8988T (cell line): ENCODE measurements around the gene ADARB2.
"Not testable (repeated sequence)": the region's sequence is repeated elsewhere in the genome, so short reads cannot be mapped to it uniquely, and the experiment has no call there.

ENCODE experiments used
- DNase-seq: peaks from one replicate; pipeline ENCODE4 v3.0.0; 2011

Gene ADARB2

DNA sequence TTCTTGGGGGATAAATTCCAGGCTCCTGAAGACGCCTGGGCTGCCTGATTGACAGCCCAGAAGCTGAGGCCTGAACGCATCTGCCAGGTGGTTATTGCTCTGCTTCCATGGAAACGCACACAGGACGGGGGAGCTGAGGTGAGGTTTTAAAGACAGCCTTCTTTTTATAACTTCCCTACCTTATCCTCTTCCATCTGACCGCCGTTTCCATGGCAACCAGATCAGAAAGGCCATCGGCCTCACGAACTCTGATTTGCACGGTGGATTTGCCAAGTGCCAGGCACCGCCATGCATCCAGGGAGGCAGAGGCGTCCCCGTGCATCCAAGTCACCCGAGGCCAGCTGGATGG, 260.9 kb downstream of the ADARB2 start:
- DNase-seq, result no peak

DNA sequence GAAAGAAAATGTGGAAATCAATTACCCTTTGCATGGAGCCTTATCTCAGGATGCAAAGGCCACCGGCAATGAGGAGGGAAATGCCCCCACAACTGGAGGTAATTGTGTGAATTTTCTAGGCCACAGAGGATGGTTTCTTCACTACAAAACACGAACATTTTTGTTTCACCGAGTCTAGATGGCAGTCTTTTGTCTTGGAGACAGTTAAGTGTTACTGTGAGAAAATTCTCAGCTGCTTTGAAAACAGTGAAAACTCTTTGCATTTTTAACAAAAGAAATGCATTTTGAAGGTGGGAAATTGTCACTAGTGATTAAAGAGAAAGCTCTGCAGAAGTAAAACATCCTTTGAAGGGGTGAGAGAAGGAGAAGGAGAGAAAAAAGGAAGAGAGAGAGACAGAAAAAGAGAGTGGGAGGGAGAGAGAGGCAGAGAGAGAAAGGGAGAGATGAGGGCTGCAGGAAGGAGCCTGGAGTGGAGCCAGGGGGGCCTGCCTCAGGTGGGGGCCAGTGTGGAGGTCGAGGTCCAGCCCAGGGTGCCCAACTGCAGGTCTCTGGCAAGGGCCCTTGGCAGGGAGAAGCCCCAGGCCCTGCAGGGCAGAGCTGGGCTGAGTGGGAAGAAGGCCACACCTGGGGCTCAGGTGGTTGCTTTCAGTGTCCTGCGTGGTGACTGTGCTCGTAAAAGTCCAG, 261.4 kb downstream of the ADARB2 start:
- no peak for DNase-seq

DNA sequence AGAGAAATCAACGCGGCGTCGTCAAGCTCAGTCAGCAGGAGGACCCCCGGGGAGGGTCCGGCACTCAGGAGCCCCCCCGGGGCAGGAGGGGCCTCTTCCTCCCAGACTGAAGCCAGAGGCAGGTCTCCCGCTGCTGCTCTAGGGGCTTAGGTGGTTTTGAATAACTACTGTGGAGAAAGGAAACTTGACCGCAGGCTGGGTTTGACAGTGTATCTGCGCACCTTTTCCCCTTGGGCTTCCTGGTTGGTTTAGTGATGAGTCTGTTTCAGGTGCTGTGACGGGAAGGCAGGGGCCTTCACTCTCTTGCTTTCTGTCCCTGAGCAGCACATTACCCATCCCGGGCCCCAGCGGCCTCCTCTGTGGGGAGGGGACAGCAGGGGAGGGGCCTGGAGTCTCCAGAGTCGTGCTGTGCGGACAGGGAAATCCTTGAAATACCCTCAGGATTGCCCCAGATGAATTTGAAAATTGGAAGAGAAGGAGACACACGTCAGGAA, 262.2 kb downstream of the ADARB2 start:
- DNase-seq, result no peak

- DNase-seq, result no peak
These were observed 262.8 kb downstream of the ADARB2 start for GRCh38 chr10:1474376-1475097.

DNA sequence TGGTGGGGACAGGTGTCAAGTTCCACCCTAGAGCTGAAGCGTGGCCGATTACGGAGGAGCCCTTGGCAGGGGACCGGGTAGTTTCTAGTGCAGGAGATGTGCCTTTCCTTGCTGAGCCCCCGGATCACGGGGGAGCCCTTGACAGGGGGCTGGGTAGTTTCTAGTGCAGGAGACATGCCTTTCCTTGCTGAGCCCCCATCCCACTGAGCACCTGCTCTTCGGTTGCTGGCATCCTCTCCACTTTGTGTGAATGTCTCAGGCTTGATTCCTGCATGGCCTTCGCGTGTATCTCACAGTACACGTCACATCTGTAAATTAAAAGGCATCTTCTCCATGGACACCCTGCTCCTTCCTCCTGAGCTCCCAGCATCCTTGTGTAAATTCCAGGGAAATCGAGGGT, 263.5 kb downstream of the ADARB2 start:
- no peak for DNase-seq

- no peak for DNase-seq
These were observed 265.0 kb downstream of the ADARB2 start for GRCh38 chr10:1472178-1472958.

GRCh38 chr10:1468811-1469210, 268.5 kb downstream of the ADARB2 start:
- no peak for DNase-seq

DNA sequence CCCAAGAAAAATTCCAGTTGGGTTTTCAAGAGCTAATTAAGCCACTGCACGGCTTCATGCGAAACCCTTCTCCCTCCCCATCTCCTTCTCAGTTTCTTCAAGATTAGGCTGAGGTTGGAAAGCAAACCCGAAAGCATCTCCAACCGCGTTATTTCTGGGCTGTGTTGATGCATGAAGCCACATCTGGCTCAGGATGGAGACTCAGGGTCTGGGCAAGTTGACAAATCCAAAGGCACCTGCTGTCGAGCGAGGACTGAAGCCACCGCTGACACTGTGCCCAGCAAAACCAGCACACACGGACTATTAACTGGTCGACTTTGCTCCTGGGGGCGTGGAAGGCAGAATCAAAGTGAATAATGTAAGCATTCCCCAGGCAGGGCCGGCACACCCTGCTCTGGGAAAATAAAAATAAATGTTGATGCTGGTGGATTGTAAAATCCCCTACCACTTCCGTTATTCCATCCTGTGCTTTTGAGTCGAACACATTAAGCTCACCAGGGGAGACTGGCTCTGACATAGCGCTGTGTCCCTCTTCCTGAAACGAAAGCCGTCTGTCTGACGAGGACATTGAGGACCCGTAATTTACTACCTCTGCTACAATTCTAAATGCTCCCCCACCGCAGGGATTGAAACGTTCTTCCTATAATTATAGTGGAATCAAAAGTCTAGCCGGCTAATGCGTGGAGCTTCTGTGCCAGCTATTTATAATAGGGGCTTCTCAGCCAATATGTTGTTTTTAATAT, 269.8 kb downstream of the ADARB2 start:
- DNase-seq, result no peak

GRCh38 chr10:1465993-1466764, 271.1 kb downstream of the ADARB2 start:
- no peak for DNase-seq

DNA sequence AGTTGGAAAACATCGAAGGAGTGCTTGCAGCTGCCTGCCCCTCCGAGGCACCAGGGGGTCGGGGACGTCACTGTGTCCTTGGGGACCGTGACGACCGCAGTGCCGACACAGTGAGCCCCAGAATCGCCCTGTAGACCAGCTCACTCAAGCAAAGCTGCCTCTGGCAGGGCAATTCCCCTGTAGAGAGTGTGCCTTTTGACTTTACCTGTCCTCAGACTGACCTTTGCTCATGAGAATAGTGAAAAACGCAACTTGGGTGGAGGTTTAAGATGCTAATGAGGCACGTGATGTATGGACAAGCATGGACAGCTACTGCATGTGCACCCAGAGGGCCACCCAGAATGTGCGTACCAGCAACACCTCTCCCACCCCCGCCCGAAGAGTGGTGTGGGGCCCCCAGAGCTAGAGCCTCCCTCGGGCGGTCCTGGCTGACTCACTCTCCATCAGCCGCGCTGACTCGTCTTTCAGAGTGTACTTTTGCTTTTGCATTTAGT, 271.9 kb downstream of the ADARB2 start:
- no peak for DNase-seq

- DNase-seq, result no peak
These were observed 272.4 kb downstream of the ADARB2 start for GRCh38 chr10:1464881-1465417.

- not testable (repeated sequence) for DNase-seq
These were observed 273.4 kb downstream of the ADARB2 start for GRCh38 chr10:1463971-1464370.

DNA sequence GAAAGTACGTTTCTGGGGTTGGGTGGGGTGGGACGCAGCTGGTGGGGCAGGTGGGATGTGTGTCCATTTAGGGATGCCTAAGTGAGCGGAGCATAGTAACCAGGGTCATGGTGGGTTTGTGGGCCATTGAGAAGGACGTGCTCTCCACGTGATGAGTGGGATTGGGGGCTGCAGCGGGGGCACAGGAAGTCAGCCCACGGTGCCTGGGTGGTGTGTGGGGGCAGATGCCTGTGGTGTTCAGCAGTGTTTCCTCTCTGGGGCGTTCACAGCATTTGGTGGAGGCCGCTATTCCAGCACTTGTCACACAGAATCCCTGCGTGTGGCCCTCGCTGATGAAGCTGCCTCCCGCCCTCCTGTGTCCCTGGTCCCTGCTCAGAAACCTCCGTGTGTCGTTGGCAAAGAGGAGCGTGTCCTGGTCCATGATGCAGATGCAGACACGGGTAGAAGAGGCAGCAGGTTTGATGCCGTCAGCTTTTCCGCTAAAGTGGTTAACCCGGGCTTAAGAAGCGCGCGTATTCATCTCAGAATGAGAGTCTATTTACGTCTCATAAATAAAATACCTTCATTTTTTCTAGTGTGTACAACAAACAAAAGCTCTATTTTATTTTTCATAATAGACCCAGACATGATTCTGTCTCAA, 274.2 kb downstream of the ADARB2 start:
- no peak for DNase-seq

- no peak for DNase-seq
These were observed 274.8 kb downstream of the ADARB2 start for GRCh38 chr10:1462521-1462920.

- DNase-seq, result no peak
These were observed 275.3 kb downstream of the ADARB2 start for GRCh38 chr10:1462032-1462431.

GRCh38 chr10:1461016-1461415, 276.3 kb downstream of the ADARB2 start:
- DNase-seq, result no peak

GRCh38 chr10:1459664-1460063, 277.7 kb downstream of the ADARB2 start:
- DNase-seq, result not testable (repeated sequence)

DNA sequence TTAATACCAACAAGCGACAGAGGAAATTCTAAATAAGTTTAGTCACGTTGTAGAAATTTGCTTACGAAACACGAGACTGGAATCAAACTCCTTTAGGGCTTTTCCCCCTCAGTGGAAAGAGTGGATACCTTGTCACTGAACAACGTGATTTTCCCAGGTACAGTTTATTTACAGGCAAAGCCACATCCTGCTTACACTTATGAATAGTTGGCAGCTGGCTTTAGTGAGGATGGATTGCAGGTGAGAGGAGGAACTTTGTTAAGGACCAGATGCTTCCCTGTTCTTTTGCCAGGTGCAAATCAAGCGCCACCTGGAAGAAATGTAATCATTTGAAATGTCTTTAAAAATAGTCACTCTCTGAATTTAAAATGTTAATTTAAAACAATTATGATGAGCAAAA, 282.4 kb downstream of the ADARB2 start:
- no peak for DNase-seq

- no peak for DNase-seq
These were observed 282.9 kb downstream of the ADARB2 start for GRCh38 chr10:1454428-1454827.

- DNase-seq, result no peak
These were observed 284.5 kb downstream of the ADARB2 start for GRCh38 chr10:1452777-1453176.

- DNase-seq, result no peak
These were observed 285.4 kb downstream of the ADARB2 start for GRCh38 chr10:1451941-1452340.
